IMR-90 (cell line): Measurements from ENCODE around the gene ZNF780A. TPM values are rescaled to one million over a fixed set of nuclear protein-coding genes. Genes with fewer than 3 reads are reported as not detected.

Experiments
- ATAC-seq: fragments of 200-7000 bp; cut with Tn5 transposase; 2 replicates; pipeline ENCODE4 v1.9.1; 2020; ENCODE audit warnings: low read depth, mild to moderate bottlenecking, moderate library complexity
- BruUV-seq: library from RNA; stranded (reverse); fragments of 400-500 nt; replicated peaks from 2 replicates; lab custom pipeline; 2021; lab: Mats Ljungman, UMichigan
- CTCF ChIA-PET: fragments of 300-600 bp; formaldehyde crosslinking; extraction: SDS; loops from one replicate; lab custom pipeline; 2021; ENCODE audit warnings: antibody characterized with exemption; lab: Yijun Ruan, JAX
- POLR2A ChIA-PET: fragments of 300-600 bp; sonication (Branson Sonifier 250); formaldehyde crosslinking; loops from one replicate; lab custom pipeline; 2022; ENCODE audit warnings: antibody characterized with exemption; ENCODE audit not compliant: unreplicated experiment; lab: Charles Lee
- DNase-seq: peaks from one replicate; pipeline ENCODE4 v3.0.0; 2013
- H2AFZ ChIP-seq: replicated peaks from 2 replicates; pipeline ENCODE3; 2013; ENCODE audit warnings: low read length, mild to moderate bottlenecking; ENCODE audit not compliant: poor library complexity
- H2AK5ac ChIP-seq: 2 replicates; pipeline ENCODE4 v1.6.1; 2013; ENCODE audit warnings: low read depth, low read length, inconsistent platforms
- H2AK9ac ChIP-seq: replicated peaks from 2 replicates; pipeline ENCODE3; 2013; ENCODE audit warnings: mild to moderate bottlenecking, low read depth, low read length, moderate library complexity; ENCODE audit not compliant: poor library complexity
- H2BK120ac ChIP-seq: 2 replicates; pipeline ENCODE4 v1.6.1; 2013; ENCODE audit warnings: low read depth, low read length, inconsistent platforms
- H2BK15ac ChIP-seq: 3 replicates; pipeline ENCODE4 v1.6.1; 2013; ENCODE audit warnings: low read depth, low read length, inconsistent platforms
- H2BK20ac ChIP-seq: 2 replicates; pipeline ENCODE4 v1.6.1; 2013; ENCODE audit warnings: low read depth, mild to moderate bottlenecking, inconsistent platforms, low read length, moderate library complexity
- H2BK5ac ChIP-seq: 2 replicates; pipeline ENCODE4 v1.6.1; 2013; ENCODE audit warnings: mild to moderate bottlenecking, low read depth, low read length, inconsistent platforms; ENCODE audit not compliant: poor library complexity, severe bottlenecking
- H3K14ac ChIP-seq: replicated peaks from 2 replicates; pipeline ENCODE4 v1.6.1; 2013; ENCODE audit warnings: low read depth, low read length, inconsistent platforms
- H3K18ac ChIP-seq: 2 replicates; pipeline ENCODE4 v1.6.1; 2013; ENCODE audit warnings: low read depth, low read length, control low read depth
- H3K23ac ChIP-seq: 2 replicates; pipeline ENCODE4 v1.6.1; 2013; ENCODE audit warnings: low read depth, low read length, inconsistent platforms
- H3K27ac ChIP-seq: 2 replicates; pipeline ENCODE4 v1.5.1; 2013; ENCODE audit warnings: mild to moderate bottlenecking, control low read depth, low read length; ENCODE audit not compliant: insufficient read depth
- H3K27me3 ChIP-seq: 2 replicates; pipeline ENCODE4 v1.6.1; 2013; ENCODE audit warnings: low read length; ENCODE audit not compliant: control insufficient read depth, insufficient read depth
- H3K36me3 ChIP-seq: 2 replicates; pipeline ENCODE4 v1.6.1; 2013; ENCODE audit warnings: low read length, mixed read lengths; ENCODE audit not compliant: control insufficient read depth, insufficient read depth
- H3K4ac ChIP-seq: 2 replicates; pipeline ENCODE4 v1.6.1; 2013; ENCODE audit warnings: low read depth, low read length, inconsistent platforms
- H3K4me1 ChIP-seq: 2 replicates; pipeline ENCODE4 v1.6.1; 2013; ENCODE audit warnings: low read length, mixed read lengths; ENCODE audit not compliant: control insufficient read depth, insufficient read depth
- H3K4me2 ChIP-seq: 2 replicates; pipeline ENCODE4 v1.6.1; 2013; ENCODE audit warnings: low read depth, mild to moderate bottlenecking, control low read depth, low read length, moderate library complexity
- H3K4me3 ChIP-seq: 2 replicates; pipeline ENCODE4 v1.5.1; 2013; ENCODE audit warnings: low read depth, mild to moderate bottlenecking, control low read depth, low read length, moderate library complexity; ENCODE audit not compliant: insufficient read depth
- H3K56ac ChIP-seq: 2 replicates; pipeline ENCODE4 v1.6.1; 2013; ENCODE audit warnings: low read length, inconsistent platforms; ENCODE audit not compliant: insufficient read depth; ENCODE audit errors: extremely low read depth
- H3K79me1 ChIP-seq, 2 experiments: 2 replicates each; pipeline ENCODE4 v1.6.1; 2013; ENCODE audit warnings: low read length in 2 of 2, inconsistent platforms in 1 of 2, low read depth in 1 of 2
- H3K9ac ChIP-seq: 2 replicates; pipeline ENCODE4 v1.6.1; 2013; ENCODE audit warnings: low read depth, low read length, control low read depth
- H3K9me1 ChIP-seq: 2 replicates; pipeline ENCODE4 v1.6.1; 2013; ENCODE audit warnings: low read length, inconsistent platforms; ENCODE audit not compliant: insufficient read depth
- H3K9me3 ChIP-seq: 2 replicates; pipeline ENCODE4 v1.6.1; 2013; ENCODE audit warnings: low read length; ENCODE audit not compliant: control insufficient read depth, insufficient read depth
- H4K20me1 ChIP-seq: 2 replicates; pipeline ENCODE4 v1.6.1; 2013; ENCODE audit warnings: low read length, inconsistent platforms; ENCODE audit not compliant: insufficient read depth
- H4K5ac ChIP-seq: 2 replicates; pipeline ENCODE4 v1.6.1; 2013; ENCODE audit warnings: mild to moderate bottlenecking, low read depth, low read length, control low read depth
- H4K8ac ChIP-seq, 2 experiments: 2 replicates each; pipeline ENCODE4 v1.6.1; 2013; ENCODE audit warnings: low read depth in 2 of 2, low read length in 2 of 2, control low read depth in 1 of 2, inconsistent platforms in 1 of 2
- H4K91ac ChIP-seq: 2 replicates; pipeline ENCODE4 v1.6.1; 2013; ENCODE audit warnings: low read depth, low read length, inconsistent platforms; ENCODE audit not compliant: insufficient read depth
- CEBPB ChIP-seq: IDR thresholded peaks from 2 replicates; pipeline ENCODE4 v1.6.1; 2012; ENCODE audit warnings: low read depth, low read length, improper control_type of control experiment
- CTCF ChIP-seq: conservative IDR thresholded peaks from 2 replicates; pipeline ENCODE4 v1.5.1; 2012; ENCODE audit warnings: mild to moderate bottlenecking, low read depth, low read length, improper control_type of control experiment
- ELK1 ChIP-seq: fragments of 150-350 bp; IDR thresholded peaks from 2 replicates; pipeline ENCODE4 v1.6.1; 2016; ENCODE audit warnings: low read depth, mild to moderate bottlenecking, low read length, moderate library complexity, borderline replicate concordance
- FOS ChIP-seq: fragments of 150-350 bp; IDR thresholded peaks from 2 replicates; pipeline ENCODE4 v1.6.1; 2016; ENCODE audit warnings: low read depth, low read length
- MAZ ChIP-seq: IDR thresholded peaks from 2 replicates; pipeline ENCODE4 v1.6.1; 2012; ENCODE audit warnings: low read depth, mild to moderate bottlenecking, low read length, improper control_type of control experiment, moderate library complexity, borderline replicate concordance
- MXI1 ChIP-seq: IDR thresholded peaks from 2 replicates; pipeline ENCODE4 v1.6.1; 2012; ENCODE audit warnings: low read depth, mild to moderate bottlenecking, low read length, moderate library complexity, borderline replicate concordance
- NFE2L2 ChIP-seq: fragments of 150-350 bp; IDR thresholded peaks from 2 replicates; pipeline ENCODE4 v1.6.1; 2016; ENCODE audit warnings: low read depth, mild to moderate bottlenecking, low read length
- POLR2A ChIP-seq: IDR thresholded peaks from 2 replicates; pipeline ENCODE4 v1.6.1; 2012; ENCODE audit warnings: mild to moderate bottlenecking, low read depth, low read length
- RAD21 ChIP-seq: IDR thresholded peaks from 2 replicates; pipeline ENCODE4 v1.6.1; 2012; ENCODE audit warnings: low read length, improper control_type of control experiment
- RCOR1 ChIP-seq: IDR thresholded peaks from 2 replicates; pipeline ENCODE4 v1.6.1; 2012; ENCODE audit warnings: mild to moderate bottlenecking, low read length, improper control_type of control experiment; ENCODE audit not compliant: insufficient replicate concordance
- RFX5 ChIP-seq: IDR thresholded peaks from 2 replicates; pipeline ENCODE4 v1.8.0; 2012; ENCODE audit warnings: low read depth, mild to moderate bottlenecking, low read length, moderate library complexity
- SMC3 ChIP-seq: fragments of 150-350 bp; IDR thresholded peaks from 2 replicates; pipeline ENCODE4 v1.6.1; 2016; ENCODE audit warnings: low read depth, mild to moderate bottlenecking, antibody characterized with exemption, low read length, moderate library complexity
- USF2 ChIP-seq: fragments of 150-350 bp; IDR thresholded peaks from 2 replicates; pipeline ENCODE4 v1.6.1; 2017; ENCODE audit warnings: mild to moderate bottlenecking, antibody characterized with exemption, low read length, low read depth
- WGBS, 2 experiments: methylation state at CpG; one replicate each; pipeline versions ENCODE4 v1.1.5 to v1.1.7; 2013; ENCODE audit warnings: missing lambda C conversion rate in 2 of 2; ENCODE audit not compliant: insufficient read length in 1 of 2; ENCODE audit errors: extremely low coverage in 2 of 2; 5-methylcytosine and 5-hydroxymethylcytosine counted together
- dilution Hi-C: fragments of 300-500 bp; cut with HindIII; formaldehyde crosslinking; loops from one replicate; pipeline ENCODE4 v1.14.3; 2018; ENCODE audit warnings: low sequenced_read_pairs; ENCODE audit not compliant: unreplicated experiment
- in situ Hi-C: fragments of 300-500 bp; cut with MboI; formaldehyde crosslinking; loops from 3 replicates; pipeline ENCODE4 v1.14.3; 2019; ENCODE audit warnings: low sequenced_read_pairs, inconsistent platforms, mixed read lengths
- intact Hi-C: fragments of 100-400 bp; cut with micrococcal nuclease; formaldehyde crosslinking; loops from 2 replicates; pipeline ENCODE4 v1.10.0; 2022
- polyA plus RNA-seq, 3 experiments: library from polyadenylated mRNA; depleted of rRNA; stranded (reverse); fragments of >200 nt; gene quantifications; 2 replicates each; pipeline ENCODE4 v1.2.3, GENCODE V29; 2012; ENCODE audit warnings: low replicate concordance in 1 of 3
- total RNA-seq: library from RNA; depleted of rRNA; stranded (reverse); fragments of >200 nt; gene quantifications from 2 replicates; pipeline ENCODE4 v1.2.3, GENCODE V29; 2012

ZNF780A gene
- total and polyA plus RNA-seq, 2 of the 4 experiments (the other 2 are of a cell fraction), result 6.2 to 17.0 TPM

- no peak overlapping the region for H3K4me3 ChIP-seq
- H3K9ac ChIP-seq, result no peak overlapping the region
- peaks cover 9 to 24% of the 10 kb centered on the region in 2 experiments for H3K79me1 ChIP-seq
- ChIA-PET CTCF (interaction anchor here (1.0 kb wide), 1 partner anchor 10 kb away, joined by 3 read pairs; no protein-coding TSS in a partner anchor), POLR2A (no interaction called here)
- no peak overlapping the region for H2AFZ ChIP-seq
- H2BK120ac ChIP-seq, result no peak overlapping the region
- in situ Hi-C loops, result no loop called here
- H2BK15ac ChIP-seq, result no peak overlapping the region
- BruUV-seq, result no TSS peak
- no peaks in the 10 kb centered on the region for H3K9me1 ChIP-seq
- no peak overlapping the region for H4K5ac ChIP-seq
- intact Hi-C loops, result loop anchor here (2.0 kb wide), 1 partner anchor 34 kb away; the partner anchor contains the start of gene ZNF780A
- TF ChIP-seq RAD21 (no peak), FOS (no peak), MXI1 (no peak), RCOR1 (no peak), NFE2L2 (no peak), CEBPB (no peak), MAZ (no peak), SMC3 (no peak), ELK1 (no peak), POLR2A (no peak), RFX5 (no peak), CTCF (no peak), USF2 (no peak)
- no peak overlapping the region for H3K18ac ChIP-seq
- H3K27ac ChIP-seq, result no peak overlapping the region
- no peaks in the 10 kb centered on the region for H3K4me1 ChIP-seq
- 0 out of 2 replicates have a peak, but pooled peaks cover 1% of the 10 kb centered on the region for H3K36me3 ChIP-seq
- no peak overlapping the region for H2BK20ac ChIP-seq
- H2AK9ac ChIP-seq, result no peak overlapping the region
- H2AK5ac ChIP-seq, result no peak overlapping the region
- no peak overlapping the region for H3K4ac ChIP-seq
- H3K27me3 ChIP-seq, result no peaks in the 10 kb centered on the region
- dilution Hi-C loops, result no loop called here
- no peak overlapping the region for H3K23ac ChIP-seq
- no peak overlapping the region for H4K91ac ChIP-seq
- H4K20me1 ChIP-seq, result no peaks in the 10 kb centered on the region
- no peaks in the 10 kb centered on the region; the same call in 1 of the 2 replicates for H3K9me3 ChIP-seq
- ATAC-seq (no peak), DNase-seq (no peak)
- H2BK5ac ChIP-seq, result no peak overlapping the region
- H3K4me2 ChIP-seq, result no peak overlapping the region
- no peak overlapping the region for H4K8ac ChIP-seq
- WGBS, 2 experiments, result no CpG with 5 or more reads among the region's 1 CpG
- no peak overlapping the region for H3K14ac ChIP-seq
- no peak overlapping the region for H3K56ac ChIP-seq
Observed at GRCh38 chr19:40057166-40057565, 33.6 kb downstream of the ZNF780A start.
